Gastroesophageal sphincter (tissue), 3 donors: ENCODE data around the gene CDH9.

ENCODE experiments used
- EP300 ChIP-seq: sonication (generic); formaldehyde crosslinking; IDR thresholded peaks from one replicate; pipeline ENCODE4 v1.6.1; 2017; ENCODE audit warnings: antibody characterized with exemption, mild to moderate bottlenecking
- POLR2A ChIP-seq, 2 donors: fragments of 450-650 bp; IDR thresholded peaks; one replicate each; pipeline ENCODE4 v1.6.1; 2017; ENCODE audit warnings: antibody characterized with exemption in 2 of 2, mild to moderate bottlenecking in 2 of 2, moderate library complexity in 1 of 2
- POLR2AphosphoS5 ChIP-seq: sonication (generic); formaldehyde crosslinking; IDR thresholded peaks from one replicate; pipeline ENCODE4 v1.6.1; 2017; ENCODE audit warnings: antibody characterized with exemption
- TF ChIP-seq, protein P1 (sequence below), 4 experiments: fragments of 200-600 bp in 2 of 4; fragments of 450-650 bp in 2 of 4; sonication (generic) in 1 of 4; IDR thresholded peaks; one replicate each; pipeline ENCODE4 v1.5.1; 2017 to 2019; ENCODE audit warnings: antibody characterized with exemption in 4 of 4, mild to moderate bottlenecking in 2 of 4, moderate library complexity in 2 of 4

DNA sequence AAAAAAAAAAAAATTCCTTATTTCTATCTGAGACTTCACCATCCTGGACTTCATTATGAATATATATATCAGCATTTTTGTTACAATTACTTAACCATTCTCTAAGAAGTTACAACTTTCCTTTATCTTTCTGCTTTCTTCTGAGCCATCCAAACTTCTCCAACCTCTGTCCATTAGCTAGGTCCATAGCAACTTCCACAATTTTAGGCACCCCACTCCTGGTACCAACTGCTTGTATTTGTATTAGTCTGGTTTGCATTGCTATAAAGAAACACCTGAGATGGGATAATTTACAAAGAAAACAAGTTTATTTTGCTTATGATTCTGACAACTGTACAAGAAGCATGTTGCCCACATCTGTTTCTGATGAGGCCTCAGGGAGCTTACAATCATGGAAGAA is 182.1 kb downstream of the CDH9 start:
- TF ChIP-seq POLR2AphosphoS5, result no peak
- no peak for TF ChIP-seq EP300
- TF ChIP-seq, protein P1, sequence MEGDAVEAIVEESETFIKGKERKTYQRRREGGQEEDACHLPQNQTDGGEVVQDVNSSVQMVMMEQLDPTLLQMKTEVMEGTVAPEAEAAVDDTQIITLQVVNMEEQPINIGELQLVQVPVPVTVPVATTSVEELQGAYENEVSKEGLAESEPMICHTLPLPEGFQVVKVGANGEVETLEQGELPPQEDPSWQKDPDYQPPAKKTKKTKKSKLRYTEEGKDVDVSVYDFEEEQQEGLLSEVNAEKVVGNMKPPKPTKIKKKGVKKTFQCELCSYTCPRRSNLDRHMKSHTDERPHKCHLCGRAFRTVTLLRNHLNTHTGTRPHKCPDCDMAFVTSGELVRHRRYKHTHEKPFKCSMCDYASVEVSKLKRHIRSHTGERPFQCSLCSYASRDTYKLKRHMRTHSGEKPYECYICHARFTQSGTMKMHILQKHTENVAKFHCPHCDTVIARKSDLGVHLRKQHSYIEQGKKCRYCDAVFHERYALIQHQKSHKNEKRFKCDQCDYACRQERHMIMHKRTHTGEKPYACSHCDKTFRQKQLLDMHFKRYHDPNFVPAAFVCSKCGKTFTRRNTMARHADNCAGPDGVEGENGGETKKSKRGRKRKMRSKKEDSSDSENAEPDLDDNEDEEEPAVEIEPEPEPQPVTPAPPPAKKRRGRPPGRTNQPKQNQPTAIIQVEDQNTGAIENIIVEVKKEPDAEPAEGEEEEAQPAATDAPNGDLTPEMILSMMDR (IDR thresholded peaks at IDR 0.05), result no peak
- TF ChIP-seq POLR2A (IDR thresholded peaks at IDR 0.05), result no peak
